Measurements from ENCODE around the gene LHX3. TPM values are rescaled to one million over a fixed set of nuclear protein-coding genes. Genes with fewer than 3 reads are reported as not detected.

Gene LHX3
- total and polyA plus RNA-seq, 2 of the 4 experiments (the other 2 are of a cell fraction), result not detected

DNA sequence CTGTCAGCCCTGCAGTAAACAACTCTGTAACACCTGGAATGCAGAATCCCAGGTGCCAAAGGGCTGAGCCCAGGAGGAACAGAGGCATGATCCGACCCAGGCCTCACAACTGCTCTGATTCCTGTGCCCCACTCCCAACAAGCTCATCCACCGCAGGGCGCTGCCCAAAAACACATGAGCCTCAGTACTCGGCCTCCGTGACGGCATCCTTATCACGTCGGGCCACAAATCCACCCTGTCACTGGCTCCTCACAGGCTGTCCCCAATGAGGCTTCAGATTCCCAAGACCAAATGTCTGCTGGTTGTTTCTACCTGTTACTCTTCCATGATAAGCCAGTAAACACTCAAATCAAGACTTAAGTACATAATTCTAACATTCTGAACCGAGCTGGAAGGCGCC, 25.4 kb upstream of the LHX3 start:
- H3K79me1 ChIP-seq (ENCODE audit: low read depth in 1 of 2, low read length in 2 of 2), result peaks cover 8 to 43% of the 10 kb centered on the region in 2 experiments
- no peak overlapping the region for H3K4me3 ChIP-seq (ENCODE audit: insufficient read depth, low read depth, low read length)
- ATAC-seq (ENCODE audit: low read depth) (no peak), DNase-seq (no peak)
- H3K27ac ChIP-seq (ENCODE audit: insufficient read depth, low read length), result no peak overlapping the region
- no peak overlapping the region for H3K9ac ChIP-seq (ENCODE audit: low read depth, low read length)
- BruUV-seq (replicated peaks), result no TSS peak
- no peak overlapping the region for H2BK5ac ChIP-seq (ENCODE audit: low read depth, low read length, poor library complexity, severe bottlenecking)
- no peaks in the 10 kb centered on the region for H3K27me3 ChIP-seq (ENCODE audit: control insufficient read depth, insufficient read depth, low read length)
- H4K91ac ChIP-seq (ENCODE audit: insufficient read depth, low read depth, low read length), result no peak overlapping the region
- in situ Hi-C loops (cut with MboI; ENCODE audit: low sequenced_read_pairs) (no loop called here), dilution Hi-C loops (cut with HindIII; ENCODE audit: low sequenced_read_pairs, unreplicated experiment) (no loop called here), intact Hi-C loops (cut with micrococcal nuclease) (no loop called here)
- peaks cover 3% of the 10 kb centered on the region for H3K36me3 ChIP-seq (ENCODE audit: control insufficient read depth, insufficient read depth, low read length)
- H3K18ac ChIP-seq (ENCODE audit: low read depth, low read length), result no peak overlapping the region
- H4K8ac ChIP-seq (ENCODE audit: low read depth in 2 of 2, low read length in 2 of 2), result no peak overlapping the region
- H3K4me1 ChIP-seq (ENCODE audit: control insufficient read depth, insufficient read depth, low read length), result peaks cover 6% of the 10 kb centered on the region; the same call in 1 of the 2 replicates
- H4K5ac ChIP-seq (ENCODE audit: low read depth, low read length), result no peak overlapping the region
- no peak overlapping the region for H3K4ac ChIP-seq (ENCODE audit: low read depth, low read length)
- H3K14ac ChIP-seq (replicated peaks; ENCODE audit: low read depth, low read length), result no peak overlapping the region
- no peak overlapping the region for H2BK120ac ChIP-seq (ENCODE audit: low read depth, low read length)
- POLR2A ChIA-PET (ENCODE audit: unreplicated experiment), result no interaction called here
- no peak overlapping the region for H2BK20ac ChIP-seq (ENCODE audit: low read depth, low read length)
- no peak overlapping the region for H3K23ac ChIP-seq (ENCODE audit: low read depth, low read length)
- no peak overlapping the region for H3K56ac ChIP-seq (ENCODE audit: extremely low read depth, insufficient read depth, low read length)
- WGBS, 2 experiments (ENCODE audit: extremely low coverage in 2 of 2, insufficient read length in 1 of 2), result 84% methylated on average over 6 of the region's 10 CpGs; no CpG with 5 or more reads in 1 of the 2 experiments
- H2AFZ ChIP-seq (replicated peaks; ENCODE audit: low read length, poor library complexity), result no peak overlapping the region
- TF ChIP-seq RCOR1 (IDR thresholded peaks at IDR 0.05; ENCODE audit: insufficient replicate concordance, low read length) (no peak), FOS (IDR thresholded peaks at IDR 0.05; ENCODE audit: low read depth, low read length) (no peak), CTCF (conservative IDR thresholded peaks at IDR 0.05; ENCODE audit: low read depth, low read length) (no peak), BHLHE40 (IDR thresholded peaks at IDR 0.05; ENCODE audit: low read depth, low read length) (no peak), SMC3 (IDR thresholded peaks at IDR 0.05; ENCODE audit: low read depth, low read length) (no peak), MAZ (IDR thresholded peaks at IDR 0.05; ENCODE audit: borderline replicate concordance, low read depth, low read length) (no peak), MXI1 (IDR thresholded peaks at IDR 0.05; ENCODE audit: borderline replicate concordance, low read depth, low read length) (no peak), CHD1 (IDR thresholded peaks at IDR 0.05; ENCODE audit: low read depth, low read length) (no peak), POLR2A (IDR thresholded peaks at IDR 0.05; ENCODE audit: low read depth, low read length) (no peak), NFE2L2 (IDR thresholded peaks at IDR 0.05; ENCODE audit: low read depth, low read length) (no peak), CEBPB (IDR thresholded peaks at IDR 0.05; ENCODE audit: low read depth, low read length) (no peak)
- TF ChIP-seq, protein P1, sequence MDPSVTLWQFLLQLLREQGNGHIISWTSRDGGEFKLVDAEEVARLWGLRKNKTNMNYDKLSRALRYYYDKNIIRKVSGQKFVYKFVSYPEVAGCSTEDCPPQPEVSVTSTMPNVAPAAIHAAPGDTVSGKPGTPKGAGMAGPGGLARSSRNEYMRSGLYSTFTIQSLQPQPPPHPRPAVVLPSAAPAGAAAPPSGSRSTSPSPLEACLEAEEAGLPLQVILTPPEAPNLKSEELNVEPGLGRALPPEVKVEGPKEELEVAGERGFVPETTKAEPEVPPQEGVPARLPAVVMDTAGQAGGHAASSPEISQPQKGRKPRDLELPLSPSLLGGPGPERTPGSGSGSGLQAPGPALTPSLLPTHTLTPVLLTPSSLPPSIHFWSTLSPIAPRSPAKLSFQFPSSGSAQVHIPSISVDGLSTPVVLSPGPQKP (IDR thresholded peaks at IDR 0.05; ENCODE audit: borderline replicate concordance, low read depth, low read length), result no peak
- H2AK9ac ChIP-seq (replicated peaks; ENCODE audit: low read depth, low read length, poor library complexity), result no peak overlapping the region
- CTCF ChIA-PET, result no interaction called here
- H2BK15ac ChIP-seq (ENCODE audit: low read depth, low read length), result no peak overlapping the region
- H4K20me1 ChIP-seq (ENCODE audit: insufficient read depth, low read length), result peaks cover 37% of the 10 kb centered on the region
- no peaks in the 10 kb centered on the region for H3K9me3 ChIP-seq (ENCODE audit: control insufficient read depth, insufficient read depth, low read length)
- no peak overlapping the region for H3K4me2 ChIP-seq (ENCODE audit: low read depth, low read length)
- H3K9me1 ChIP-seq (ENCODE audit: insufficient read depth, low read length), result peaks cover 6% of the 10 kb centered on the region; the same call in 1 of the 2 replicates
- no peak overlapping the region for H2AK5ac ChIP-seq (ENCODE audit: low read depth, low read length)

Data from IMR-90 (cell line).